HEK293T (cell line): ENCODE results near the gene HNRNPU.

Experiments
- ARNT ChIP-seq: fragments of 450-650 bp; IDR thresholded peaks from 2 replicates; pipeline ENCODE4 v1.6.1; 2017; ENCODE audit warnings: mild to moderate bottlenecking
- BHLHE40 ChIP-seq: fragments of 450-650 bp; IDR thresholded peaks from 2 replicates; pipeline ENCODE4 v1.6.1; 2016; ENCODE audit warnings: mild to moderate bottlenecking, moderate library complexity, borderline replicate concordance
- CTBP1 ChIP-seq: fragments of 450-650 bp; IDR thresholded peaks from 2 replicates; pipeline ENCODE4 v1.6.1; 2016; ENCODE audit warnings: borderline replicate concordance
- FOXA1 ChIP-seq: fragments of 450-650 bp; IDR thresholded peaks from 2 replicates; pipeline ENCODE4 v1.6.1; 2016; ENCODE audit warnings: mild to moderate bottlenecking
- FOXM1 ChIP-seq: fragments of 450-650 bp; IDR thresholded peaks from 2 replicates; pipeline ENCODE4 v1.6.1; 2017; ENCODE audit warnings: mild to moderate bottlenecking, borderline replicate concordance
- LEF1 ChIP-seq: fragments of 450-650 bp; IDR thresholded peaks from 2 replicates; pipeline ENCODE4 v1.6.1; 2017; ENCODE audit warnings: mild to moderate bottlenecking, borderline replicate concordance
- SP1 ChIP-seq: fragments of 450-650 bp; IDR thresholded peaks from 2 replicates; pipeline ENCODE4 v1.6.1; 2017
- SUZ12 ChIP-seq: fragments of 450-650 bp; IDR thresholded peaks from 2 replicates; pipeline ENCODE4 v1.6.1; 2016; ENCODE audit warnings: mild to moderate bottlenecking

DNA sequence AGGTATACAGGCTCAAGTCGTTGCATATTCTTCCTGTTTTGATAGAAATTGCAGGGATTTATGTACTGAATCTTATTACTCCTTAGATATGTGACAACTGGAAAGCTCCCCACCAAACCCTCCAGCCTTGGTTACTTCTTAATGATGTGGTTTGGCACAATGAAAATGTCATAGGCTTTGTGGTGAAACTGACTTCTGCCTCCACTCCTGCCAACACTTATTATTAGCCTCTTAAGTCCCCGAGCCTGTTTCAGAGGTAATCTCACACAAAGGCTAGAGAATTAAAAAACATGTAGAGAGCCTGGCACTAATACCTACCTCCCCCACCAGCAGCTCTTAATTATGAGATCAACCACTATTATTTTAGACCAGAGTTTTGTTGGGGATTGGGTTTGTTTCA, 24.7 kb downstream of the HNRNPU start:
- TF ChIP-seq FOXM1 (no peak), CTBP1 (no peak), BHLHE40 (no peak), LEF1 (no peak), SUZ12 (no peak), ARNT (no peak), FOXA1 (no peak), SP1 (no peak)
